Measurements from ENCODE around the gene NEO1. TPM values are rescaled to one million over a fixed set of nuclear protein-coding genes. Genes with fewer than 3 reads are reported as not detected.
"Not testable (repeated sequence)": the region's sequence is repeated elsewhere in the genome, so short reads cannot be mapped to it uniquely, and the experiment has no call there.

The NEO1 gene
- total RNA-seq, 2 donors from 2014 or later = 14.4 to 15.9 TPM

GRCh38 chr15:73291441-73291840 is 239.2 kb downstream of the NEO1 start:
- Histone ChIP-seq H3K9me3 (no peaks in the 10 kb centered on the region), H3K4me3 (no peak overlapping the region), H3K27me3 (no peaks in the 10 kb centered on the region), H3K36me3 (peaks cover 36% of the 10 kb centered on the region), H3K4me1 (no peaks in the 10 kb centered on the region), H3K27ac (no peak overlapping the region)
- no peak for DNase-seq (ENCODE audit: low spot score)
- TF ChIP-seq CTCF (IDR thresholded peaks at IDR 0.05) = no peak

- Histone ChIP-seq H3K9me3 (no peaks in the 10 kb centered on the region), H3K4me1 (no peaks in the 10 kb centered on the region), H3K27me3 (no peaks in the 10 kb centered on the region), H3K27ac (no peak overlapping the region), H3K4me3 (no peak overlapping the region), H3K36me3 (peaks cover 28% of the 10 kb centered on the region)
- no peak for TF ChIP-seq CTCF (IDR thresholded peaks at IDR 0.05)
- no peak for DNase-seq (ENCODE audit: low spot score)
Observed at GRCh38 chr15:73293773-73294172, 241.5 kb downstream of the NEO1 start.

GRCh38 chr15:73295630-73296286 is 243.5 kb downstream of the NEO1 start:
- no peak overlapping the region for H3K4me3 ChIP-seq
- no peaks in the 10 kb centered on the region for H3K4me1 ChIP-seq
- no peak for DNase-seq (ENCODE audit: low spot score)
- H3K36me3 ChIP-seq = peaks cover 11% of the 10 kb centered on the region
- H3K27ac ChIP-seq = no peak overlapping the region
- H3K9me3 ChIP-seq = no peaks in the 10 kb centered on the region
- TF ChIP-seq CTCF (IDR thresholded peaks at IDR 0.05) = no peak
- no peaks in the 10 kb centered on the region for H3K27me3 ChIP-seq

- no peak for DNase-seq (ENCODE audit: low spot score)
- no peak for TF ChIP-seq CTCF (IDR thresholded peaks at IDR 0.05)
- peaks cover 16% of the 10 kb centered on the region for H3K36me3 ChIP-seq
- no peaks in the 10 kb centered on the region for H3K9me3 ChIP-seq
- H3K4me3 ChIP-seq = no peak overlapping the region
- H3K4me1 ChIP-seq = no peaks in the 10 kb centered on the region
- H3K27me3 ChIP-seq = no peaks in the 10 kb centered on the region
- no peak overlapping the region for H3K27ac ChIP-seq
Observed at GRCh38 chr15:73296609-73297353, 244.5 kb downstream of the NEO1 start.

GRCh38 chr15:73298522-73299245 is 246.4 kb downstream of the NEO1 start:
- H3K4me1 ChIP-seq = no peaks in the 10 kb centered on the region
- H3K9me3 ChIP-seq = no peaks in the 10 kb centered on the region
- no peak overlapping the region for H3K4me3 ChIP-seq
- peaks cover 25% of the 10 kb centered on the region for H3K36me3 ChIP-seq
- no peak for DNase-seq (ENCODE audit: low spot score)
- TF ChIP-seq CTCF (IDR thresholded peaks at IDR 0.05) = no peak
- H3K27me3 ChIP-seq = no peaks in the 10 kb centered on the region
- H3K27ac ChIP-seq = no peak overlapping the region

GRCh38 chr15:73300286-73300685 is 248.0 kb downstream of the NEO1 start:
- H3K4me1 ChIP-seq; H3K27ac ChIP-seq; DNase-seq (ENCODE audit: low spot score); H3K4me3 ChIP-seq; H3K9me3 ChIP-seq; H3K27me3 ChIP-seq: not testable (repeated sequence)
- peaks cover 22% of the 10 kb centered on the region for H3K36me3 ChIP-seq

Data from right atrium auricular region (tissue), 2 donors.